HL-60 (cell line): ENCODE data around the gene NANOS2.

Experiments used
- DNase-seq, 2 experiments: peaks; one replicate each; pipeline ENCODE4 v3.0.0-alpha.2; 2010 to 2020; ENCODE audit warnings: low read depth in 1 of 2, low spot score in 1 of 2
- H3K27ac ChIP-seq: fragments of 250-450 bp; sonication (Bioruptor Pico); replicated peaks from 2 replicates; pipeline ENCODE4 v1.5.1; 2020; ENCODE audit warnings: mild to moderate bottlenecking, moderate library complexity
- H3K27me3 ChIP-seq: fragments of 250-450 bp; sonication (Bioruptor Pico); 2 replicates; pipeline ENCODE4 v1.5.1; 2021; ENCODE audit warnings: mild to moderate bottlenecking, moderate library complexity; ENCODE audit not compliant: insufficient read depth, poor library complexity, severe bottlenecking
- H3K4me3 ChIP-seq: replicated peaks from 2 replicates; pipeline ENCODE4 v1.5.1; 2011; ENCODE audit warnings: mild to moderate bottlenecking, control low read depth, low read length; ENCODE audit not compliant: insufficient read depth
- GABPA ChIP-seq: IDR thresholded peaks from 2 replicates; pipeline ENCODE4 v1.6.1; 2012; ENCODE audit warnings: low read depth
- POLR2AphosphoS5 ChIP-seq: IDR thresholded peaks from 2 replicates; pipeline ENCODE4 v1.6.1; 2012; ENCODE audit warnings: low read depth
- SPI1 ChIP-seq: IDR thresholded peaks from 2 replicates; pipeline ENCODE4 v1.6.1; 2012; ENCODE audit warnings: low read depth, mild to moderate bottlenecking, borderline replicate concordance
- TF ChIP-seq, protein P1 (sequence below): IDR thresholded peaks from 2 replicates; pipeline ENCODE4 v1.6.1; 2012; ENCODE audit warnings: low read depth; ENCODE audit not compliant: insufficient replicate concordance
- TF ChIP-seq, protein P2 (sequence below): IDR thresholded peaks from one replicate; pipeline ENCODE4 v1.5.1; 2011; ENCODE audit warnings: low read length, control low read depth, inconsistent platforms; ENCODE audit not compliant: insufficient read depth

The NANOS2 gene

DNA sequence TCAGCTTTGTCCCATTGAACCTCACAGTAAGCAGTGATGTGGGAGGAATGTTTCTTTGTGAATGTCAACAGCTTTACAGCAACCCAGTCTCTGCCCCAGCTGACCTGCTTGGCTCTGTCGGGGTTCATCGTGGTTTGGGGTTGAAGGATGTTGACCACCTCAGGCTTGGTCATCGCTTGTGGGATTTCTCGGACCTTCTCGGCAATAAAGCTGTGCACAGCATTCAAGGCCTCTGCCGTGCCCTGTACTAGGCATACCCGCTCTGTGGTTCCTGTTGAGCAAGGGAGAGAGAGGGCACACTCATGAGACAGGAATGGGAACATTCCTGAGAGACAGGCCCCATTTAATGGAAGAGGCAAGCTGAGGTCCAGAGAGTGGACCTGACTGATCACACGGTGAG lies 39.1 kb upstream of the NANOS2 start:
- TF ChIP-seq SPI1 (no peak), GABPA (no peak), POLR2AphosphoS5 (no peak)
- TF ChIP-seq, protein P1, sequence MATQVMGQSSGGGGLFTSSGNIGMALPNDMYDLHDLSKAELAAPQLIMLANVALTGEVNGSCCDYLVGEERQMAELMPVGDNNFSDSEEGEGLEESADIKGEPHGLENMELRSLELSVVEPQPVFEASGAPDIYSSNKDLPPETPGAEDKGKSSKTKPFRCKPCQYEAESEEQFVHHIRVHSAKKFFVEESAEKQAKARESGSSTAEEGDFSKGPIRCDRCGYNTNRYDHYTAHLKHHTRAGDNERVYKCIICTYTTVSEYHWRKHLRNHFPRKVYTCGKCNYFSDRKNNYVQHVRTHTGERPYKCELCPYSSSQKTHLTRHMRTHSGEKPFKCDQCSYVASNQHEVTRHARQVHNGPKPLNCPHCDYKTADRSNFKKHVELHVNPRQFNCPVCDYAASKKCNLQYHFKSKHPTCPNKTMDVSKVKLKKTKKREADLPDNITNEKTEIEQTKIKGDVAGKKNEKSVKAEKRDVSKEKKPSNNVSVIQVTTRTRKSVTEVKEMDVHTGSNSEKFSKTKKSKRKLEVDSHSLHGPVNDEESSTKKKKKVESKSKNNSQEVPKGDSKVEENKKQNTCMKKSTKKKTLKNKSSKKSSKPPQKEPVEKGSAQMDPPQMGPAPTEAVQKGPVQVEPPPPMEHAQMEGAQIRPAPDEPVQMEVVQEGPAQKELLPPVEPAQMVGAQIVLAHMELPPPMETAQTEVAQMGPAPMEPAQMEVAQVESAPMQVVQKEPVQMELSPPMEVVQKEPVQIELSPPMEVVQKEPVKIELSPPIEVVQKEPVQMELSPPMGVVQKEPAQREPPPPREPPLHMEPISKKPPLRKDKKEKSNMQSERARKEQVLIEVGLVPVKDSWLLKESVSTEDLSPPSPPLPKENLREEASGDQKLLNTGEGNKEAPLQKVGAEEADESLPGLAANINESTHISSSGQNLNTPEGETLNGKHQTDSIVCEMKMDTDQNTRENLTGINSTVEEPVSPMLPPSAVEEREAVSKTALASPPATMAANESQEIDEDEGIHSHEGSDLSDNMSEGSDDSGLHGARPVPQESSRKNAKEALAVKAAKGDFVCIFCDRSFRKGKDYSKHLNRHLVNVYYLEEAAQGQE: no peak
- TF ChIP-seq, protein P2, sequence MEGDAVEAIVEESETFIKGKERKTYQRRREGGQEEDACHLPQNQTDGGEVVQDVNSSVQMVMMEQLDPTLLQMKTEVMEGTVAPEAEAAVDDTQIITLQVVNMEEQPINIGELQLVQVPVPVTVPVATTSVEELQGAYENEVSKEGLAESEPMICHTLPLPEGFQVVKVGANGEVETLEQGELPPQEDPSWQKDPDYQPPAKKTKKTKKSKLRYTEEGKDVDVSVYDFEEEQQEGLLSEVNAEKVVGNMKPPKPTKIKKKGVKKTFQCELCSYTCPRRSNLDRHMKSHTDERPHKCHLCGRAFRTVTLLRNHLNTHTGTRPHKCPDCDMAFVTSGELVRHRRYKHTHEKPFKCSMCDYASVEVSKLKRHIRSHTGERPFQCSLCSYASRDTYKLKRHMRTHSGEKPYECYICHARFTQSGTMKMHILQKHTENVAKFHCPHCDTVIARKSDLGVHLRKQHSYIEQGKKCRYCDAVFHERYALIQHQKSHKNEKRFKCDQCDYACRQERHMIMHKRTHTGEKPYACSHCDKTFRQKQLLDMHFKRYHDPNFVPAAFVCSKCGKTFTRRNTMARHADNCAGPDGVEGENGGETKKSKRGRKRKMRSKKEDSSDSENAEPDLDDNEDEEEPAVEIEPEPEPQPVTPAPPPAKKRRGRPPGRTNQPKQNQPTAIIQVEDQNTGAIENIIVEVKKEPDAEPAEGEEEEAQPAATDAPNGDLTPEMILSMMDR: no peak
- Histone ChIP-seq H3K27me3 (no peaks in the 10 kb centered on the region), H3K27ac (no peak overlapping the region), H3K4me3 (no peak overlapping the region)
- DNase-seq: no peak

DNA sequence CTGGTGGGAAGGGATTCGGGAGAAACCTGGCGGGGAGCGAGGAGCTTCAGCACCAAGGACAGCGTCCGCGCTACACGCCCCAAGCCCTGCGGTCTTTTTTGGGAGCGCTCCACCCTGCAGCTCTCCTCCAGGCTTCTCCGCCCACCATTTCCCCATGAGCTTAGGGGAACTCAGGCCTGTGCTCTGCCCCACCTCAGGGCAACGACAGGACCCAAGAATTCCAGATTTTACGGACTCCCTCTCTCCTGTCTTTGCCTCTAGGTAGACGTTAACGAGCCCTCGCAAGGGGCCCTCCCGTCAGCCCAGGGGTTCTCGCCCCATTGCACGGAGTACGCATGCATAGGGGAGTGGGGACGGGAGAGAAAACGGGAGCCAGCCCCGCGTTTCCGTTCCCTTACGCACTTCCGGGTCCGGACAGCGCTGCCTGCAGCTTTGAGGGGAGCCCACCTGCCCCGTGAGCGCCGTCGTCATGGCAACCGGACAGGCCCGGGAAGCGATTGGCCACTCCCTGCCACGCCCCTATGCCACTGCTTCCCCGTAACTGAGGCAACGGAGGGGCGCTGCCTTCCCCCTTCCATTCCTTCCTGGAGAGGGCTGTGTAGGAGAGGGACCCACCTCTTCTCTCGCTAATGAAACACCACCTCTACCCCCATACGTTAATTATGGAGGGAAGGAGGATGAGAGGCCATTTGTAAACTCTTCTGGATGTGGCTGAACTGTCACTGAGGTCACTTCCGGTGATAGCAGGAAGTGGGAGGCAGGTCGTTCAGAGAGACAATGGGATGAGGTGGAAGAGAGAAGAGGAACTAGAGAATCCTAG lies 38.3 kb upstream of the NANOS2 start:
- peak; percentile 40 to 46 for DNase-seq
- Histone ChIP-seq H3K27me3 (no peaks in the 10 kb centered on the region), H3K27ac (no peak overlapping the region), H3K4me3 (peak overlapping the region; percentile 34)
- TF ChIP-seq, protein P1: peak; percentile 99
- TF ChIP-seq, protein P2: no peak
- TF ChIP-seq GABPA: peak; percentile 79

DNA sequence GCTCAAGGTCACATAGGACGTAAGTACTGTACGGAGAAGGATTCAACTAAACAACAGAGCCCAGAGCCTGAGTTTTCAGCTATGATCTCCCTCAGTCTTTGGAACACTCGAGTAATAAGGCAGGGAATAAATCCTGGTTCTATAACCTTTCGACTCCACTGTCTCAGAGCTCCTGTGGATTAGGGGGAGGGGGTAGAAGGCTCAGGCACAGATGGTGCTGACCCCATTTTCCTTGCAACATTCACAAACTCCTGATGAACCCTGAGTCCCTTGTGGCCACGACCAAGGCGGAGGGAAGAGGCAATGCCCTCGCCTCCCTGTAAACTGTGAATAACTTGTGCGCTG lies 37.7 kb upstream of the NANOS2 start:
- H3K4me3 ChIP-seq: peak overlapping the region; percentile 34
- no peak overlapping the region for H3K27ac ChIP-seq
- no peak for DNase-seq
- TF ChIP-seq POLR2AphosphoS5 (no peak), GABPA (no peak), SPI1 (no peak)
- TF ChIP-seq, protein P1: no peak
- TF ChIP-seq, protein P2: no peak
- no peaks in the 10 kb centered on the region for H3K27me3 ChIP-seq
